DMS153 treated with DMSO at 0.1 percent for 48 hours (cell line): ENCODE data around the gene SNHG17.

ENCODE experiments used
- DNase-seq: peaks from one replicate; lab custom pipeline; 2025; ENCODE audit not compliant: unreplicated experiment; lab: John Stamatoyannopoulos, UW

The SNHG17 gene

DNA sequence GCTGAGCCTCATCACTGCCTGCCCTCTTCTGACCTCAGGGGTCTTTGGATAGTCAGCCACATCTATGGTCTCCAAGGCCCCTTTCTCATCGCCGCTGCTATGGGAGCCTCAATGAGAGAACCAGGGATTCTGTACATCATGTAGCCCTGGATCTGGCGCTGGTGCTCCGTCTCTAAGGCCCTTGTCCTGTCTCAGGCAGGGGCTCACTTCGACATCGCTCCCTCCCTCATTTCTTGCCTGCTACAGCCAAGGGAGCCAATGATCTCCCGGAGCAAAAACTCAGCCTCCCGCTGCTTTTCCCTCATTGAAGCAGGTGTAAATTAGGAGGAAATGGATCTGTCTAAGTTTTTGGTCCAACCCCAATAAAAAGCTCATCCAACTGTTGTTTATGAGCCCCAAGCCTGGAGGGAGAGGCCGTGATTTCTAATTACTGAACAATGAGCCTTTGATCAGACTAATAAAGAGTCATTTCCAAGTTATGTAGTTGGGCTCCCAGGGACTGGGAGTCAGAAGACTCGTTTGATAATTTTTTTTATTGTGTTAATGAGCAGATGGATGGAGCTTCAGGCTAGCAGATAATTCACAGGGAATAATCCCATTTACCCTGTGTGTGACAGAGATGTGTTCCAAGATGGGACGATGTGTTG is 58.0 kb downstream of the SNHG17 start:
- no peak for DNase-seq

DNA sequence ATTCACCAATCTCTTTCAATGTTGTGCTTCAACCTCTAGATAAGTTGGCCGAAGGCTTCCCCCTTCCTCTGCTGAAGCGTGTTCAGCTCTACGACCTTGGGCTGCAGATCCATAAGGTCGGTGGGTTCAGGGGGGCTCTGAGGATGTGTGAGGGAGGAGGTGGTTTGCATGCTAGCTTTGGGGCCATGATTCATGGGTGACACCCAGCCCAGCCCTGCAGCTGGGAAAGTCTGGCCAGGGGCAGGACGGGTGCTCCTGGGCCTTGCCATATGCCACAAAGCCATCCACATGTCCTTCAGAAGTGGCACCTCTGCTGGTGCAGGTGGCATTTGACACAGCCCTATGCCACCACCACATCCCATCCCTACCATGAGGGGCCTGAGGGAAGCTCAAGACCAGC is 61.2 kb downstream of the SNHG17 start:
- DNase-seq = no peak

DNA sequence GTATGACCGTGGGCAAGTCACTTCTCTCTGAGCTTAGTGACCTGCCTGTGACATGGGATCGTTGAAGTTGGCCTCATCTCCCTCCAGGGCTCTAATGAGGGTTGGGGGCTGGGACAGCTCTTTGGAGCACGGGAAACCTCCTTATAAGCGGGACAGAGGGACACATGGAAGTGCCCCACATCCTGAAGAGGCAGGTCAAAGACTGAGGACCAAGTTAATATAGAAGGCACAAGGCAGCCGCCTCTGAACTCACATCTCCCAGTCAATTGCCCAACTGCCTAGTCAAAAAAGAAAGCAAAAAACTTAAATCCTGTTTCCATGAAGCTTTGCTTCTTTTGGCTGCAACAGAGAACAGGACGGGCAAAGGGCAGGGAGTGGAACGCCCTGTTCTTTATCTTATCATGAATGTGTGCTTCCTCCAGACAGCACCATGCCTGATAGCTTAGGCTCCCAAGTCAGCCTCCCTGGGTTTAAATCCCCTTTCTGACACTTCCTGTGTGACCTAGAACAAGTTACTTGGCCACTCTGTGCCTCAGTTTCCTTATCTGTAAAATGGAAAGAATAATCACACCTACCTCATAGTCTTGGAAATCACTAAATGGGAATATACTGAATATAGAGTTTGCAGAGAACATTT is 61.8 kb downstream of the SNHG17 start:
- DNase-seq = no peak

GRCh38 chr20:38372806-38373205 is 62.3 kb downstream of the SNHG17 start:
- DNase-seq = no peak
